PC-3 (cell line): ENCODE data around the gene SH3BP4. TPM values are rescaled to one million over a fixed set of nuclear protein-coding genes. Genes with fewer than 3 reads are reported as not detected.

Experiments
- ATAC-seq: fragments of 200-7000 bp; cut with Tn5 transposase; 2 replicates; pipeline ENCODE4 v1.9.1; 2020; ENCODE audit warnings: mild to moderate bottlenecking, moderate library complexity
- BruUV-seq: library from RNA; stranded (reverse); fragments of 400-500 nt; replicated peaks from 2 replicates; lab custom pipeline; 2021; lab: Mats Ljungman, UMichigan
- CTCF ChIA-PET: fragments of 300-600 bp; sonication (Branson Sonifier 250); formaldehyde crosslinking; loops from one replicate; lab custom pipeline; 2022; ENCODE audit warnings: antibody characterized with exemption; lab: Charles Lee
- POLR2A ChIA-PET: fragments of 300-600 bp; sonication (Branson Sonifier 250); formaldehyde crosslinking; loops from one replicate; lab custom pipeline; 2022; ENCODE audit warnings: antibody characterized with exemption; ENCODE audit not compliant: unreplicated experiment; lab: Charles Lee
- DNase-seq: peaks from one replicate; pipeline ENCODE4 v3.0.0-alpha.2; 2015
- H2AFZ ChIP-seq: fragments of 300-600 bp; sonication (generic); 2 replicates; pipeline ENCODE4 v1.6.0; 2016; ENCODE audit warnings: antibody characterized with exemption, low read length
- H3F3A ChIP-seq: fragments of 300-600 bp; sonication (generic); one replicate; pipeline ENCODE4 v1.6.0; 2017; ENCODE audit warnings: antibody characterized with exemption, low read length, control low read depth, mild to moderate bottlenecking; ENCODE audit not compliant: unreplicated experiment
- H3K27ac ChIP-seq: fragments of 300-600 bp; sonication (generic); 2 replicates; pipeline ENCODE4 v1.5.1; 2016; ENCODE audit warnings: mild to moderate bottlenecking, low read length
- H3K27me3 ChIP-seq: fragments of 300-600 bp; sonication (generic); 2 replicates; pipeline ENCODE4 v1.6.1; 2016; ENCODE audit warnings: low read length, mixed read lengths
- H3K36me3 ChIP-seq: fragments of 300-600 bp; sonication (generic); 2 replicates; pipeline ENCODE4 v1.6.1; 2016; ENCODE audit warnings: low read depth, mixed run types, low read length, mixed read lengths
- H3K4me1 ChIP-seq: fragments of 300-600 bp; sonication (generic); 2 replicates; pipeline ENCODE4 v1.5.1; 2016; ENCODE audit warnings: low read length; ENCODE audit not compliant: insufficient read depth
- H3K4me2 ChIP-seq: fragments of 300-600 bp; sonication (generic); 2 replicates; pipeline ENCODE4 v1.6.0; 2016; ENCODE audit warnings: low read length
- H3K4me3 ChIP-seq: fragments of 300-600 bp; sonication (generic); 2 replicates; pipeline ENCODE4 v1.5.1; 2016; ENCODE audit warnings: mild to moderate bottlenecking, low read length, mixed read lengths
- H3K79me2 ChIP-seq: fragments of 300-600 bp; sonication (generic); 2 replicates; pipeline ENCODE4 v1.6.1; 2017; ENCODE audit warnings: low read length, mixed read lengths
- H3K9ac ChIP-seq: fragments of 300-600 bp; sonication (generic); 2 replicates; pipeline ENCODE4 v1.6.0; 2016; ENCODE audit warnings: mild to moderate bottlenecking, low read length
- H3K9me2 ChIP-seq: fragments of 300-600 bp; sonication (generic); replicated peaks from 2 replicates; pipeline ENCODE4 v1.6.1; 2016; ENCODE audit warnings: mixed run types, low read length, mixed read lengths
- H3K9me3 ChIP-seq: fragments of 300-600 bp; sonication (generic); 2 replicates; pipeline ENCODE4 v1.6.1; 2016; ENCODE audit warnings: low read length, mixed read lengths
- H4K20me1 ChIP-seq: fragments of 300-600 bp; sonication (generic); 2 replicates; pipeline ENCODE4 v1.6.1; 2016; ENCODE audit warnings: low read length, mixed read lengths
- EZH2 ChIP-seq: fragments of 300-600 bp; sonication (generic); IDR thresholded peaks from one replicate; pipeline ENCODE4 v1.6.1; 2017; ENCODE audit warnings: antibody characterized with exemption, mild to moderate bottlenecking, low read length; ENCODE audit not compliant: unreplicated experiment
- EZH2phosphoT487 ChIP-seq: fragments of 300-600 bp; sonication (generic); IDR thresholded peaks from 2 replicates; pipeline ENCODE4 v1.6.1; 2018; ENCODE audit warnings: mild to moderate bottlenecking, antibody characterized with exemption, low read length, borderline replicate concordance
- intact Hi-C: fragments of 100-400 bp; cut with micrococcal nuclease; formaldehyde crosslinking; loops from 2 replicates; pipeline ENCODE4 v1.9.0; 2023
- total RNA-seq: library from RNA; depleted of rRNA; stranded (reverse); fragments of >200 nt; gene quantifications from 2 replicates; pipeline ENCODE4 v1.2.3, GENCODE V29; 2014
- TF ChIP-seq, protein P1 (sequence below): fragments of 300-600 bp; sonication (generic); conservative IDR thresholded peaks from 2 replicates; pipeline ENCODE4 v1.5.1; 2017; ENCODE audit warnings: antibody characterized with exemption, low read depth, mild to moderate bottlenecking, low read length

The SH3BP4 gene
- total RNA-seq, 1 experiment from 2014 or later, result 35.2 TPM

DNA sequence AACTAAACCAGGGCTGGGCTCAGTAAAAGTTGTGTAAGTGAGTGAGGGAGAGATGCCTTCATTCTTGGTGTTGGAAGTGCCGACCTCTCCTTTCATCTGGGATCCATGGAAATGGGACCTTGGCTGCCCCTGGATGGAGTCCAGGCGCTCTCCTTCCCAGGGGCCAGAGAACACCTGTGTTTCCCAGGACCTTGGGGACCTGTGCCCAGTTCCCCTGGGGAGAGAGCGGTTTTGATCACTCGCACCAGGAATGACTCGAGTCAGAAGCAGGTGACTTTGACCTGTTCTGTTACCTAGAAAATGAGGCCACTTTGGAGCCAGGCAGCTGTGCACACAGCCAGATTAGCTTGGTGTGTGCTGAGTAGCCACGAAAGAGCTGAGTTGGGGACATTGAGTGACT lies 97.3 kb downstream of the SH3BP4 start:
- Histone ChIP-seq H2AFZ (no peak overlapping the region), H3K27me3 (no peaks in the 10 kb centered on the region), H4K20me1 (no peaks in the 10 kb centered on the region), H3F3A (no peaks in the 10 kb centered on the region), H3K9ac (no peak overlapping the region), H3K4me2 (no peak overlapping the region), H3K4me1 (peaks cover 14% of the 10 kb centered on the region), H3K9me3 (no peaks in the 10 kb centered on the region), H3K27ac (no peak overlapping the region), H3K9me2 (no peaks in the 10 kb centered on the region), H3K36me3 (peaks cover 10% of the 10 kb centered on the region), H3K79me2 (peaks cover 55% of the 10 kb centered on the region), H3K4me3 (no peak overlapping the region)
- ChIA-PET CTCF (no interaction called here), POLR2A (interaction anchor here (0.5 kb wide), 1 partner anchor 552 kb away, joined by 3 read pairs; the partner anchor contains the start of gene ARL4C)
- intact Hi-C loops, result no loop called here
- ATAC-seq (no peak), DNase-seq (no peak)
- BruUV-seq, result no TSS peak
- TF ChIP-seq EZH2phosphoT487, result no peak
- TF ChIP-seq EZH2, result no peak
- TF ChIP-seq, protein P1, sequence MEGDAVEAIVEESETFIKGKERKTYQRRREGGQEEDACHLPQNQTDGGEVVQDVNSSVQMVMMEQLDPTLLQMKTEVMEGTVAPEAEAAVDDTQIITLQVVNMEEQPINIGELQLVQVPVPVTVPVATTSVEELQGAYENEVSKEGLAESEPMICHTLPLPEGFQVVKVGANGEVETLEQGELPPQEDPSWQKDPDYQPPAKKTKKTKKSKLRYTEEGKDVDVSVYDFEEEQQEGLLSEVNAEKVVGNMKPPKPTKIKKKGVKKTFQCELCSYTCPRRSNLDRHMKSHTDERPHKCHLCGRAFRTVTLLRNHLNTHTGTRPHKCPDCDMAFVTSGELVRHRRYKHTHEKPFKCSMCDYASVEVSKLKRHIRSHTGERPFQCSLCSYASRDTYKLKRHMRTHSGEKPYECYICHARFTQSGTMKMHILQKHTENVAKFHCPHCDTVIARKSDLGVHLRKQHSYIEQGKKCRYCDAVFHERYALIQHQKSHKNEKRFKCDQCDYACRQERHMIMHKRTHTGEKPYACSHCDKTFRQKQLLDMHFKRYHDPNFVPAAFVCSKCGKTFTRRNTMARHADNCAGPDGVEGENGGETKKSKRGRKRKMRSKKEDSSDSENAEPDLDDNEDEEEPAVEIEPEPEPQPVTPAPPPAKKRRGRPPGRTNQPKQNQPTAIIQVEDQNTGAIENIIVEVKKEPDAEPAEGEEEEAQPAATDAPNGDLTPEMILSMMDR, result no peak

DNA sequence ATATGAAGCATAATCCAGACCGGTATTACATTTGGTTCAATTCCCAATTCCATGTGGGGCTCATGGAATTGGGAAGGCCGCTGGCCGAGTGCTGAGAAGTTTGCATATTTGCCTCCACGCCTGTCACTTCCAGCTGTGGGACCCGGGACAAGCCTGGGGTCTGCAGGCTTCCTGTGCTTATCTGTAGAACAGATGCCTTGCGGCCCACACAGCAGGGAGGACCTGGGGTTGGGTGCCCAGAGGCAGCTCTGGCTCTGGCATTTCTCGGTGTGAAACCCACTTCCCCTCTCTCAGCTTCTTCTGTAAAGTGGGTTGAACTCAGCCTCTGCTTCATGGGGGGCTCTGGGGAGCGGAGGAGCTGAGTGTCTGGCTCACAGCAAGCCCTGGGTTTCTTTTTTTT lies 97.9 kb downstream of the SH3BP4 start:
- H3K4me2 ChIP-seq, result no peak overlapping the region
- no peak overlapping the region for H3K4me3 ChIP-seq
- no peaks in the 10 kb centered on the region for H3K9me3 ChIP-seq
- no peak overlapping the region for H3K27ac ChIP-seq
- no peaks in the 10 kb centered on the region for H4K20me1 ChIP-seq
- intact Hi-C loops, result loop anchor here (10.0 kb wide), 1 partner anchor 165 kb away; no protein-coding TSS in a partner anchor
- no peak for TF ChIP-seq EZH2phosphoT487
- no peak for TF ChIP-seq EZH2
- TF ChIP-seq, protein P1, result no peak
- no peaks in the 10 kb centered on the region for H3K27me3 ChIP-seq
- BruUV-seq, result no TSS peak
- DNase-seq (no peak), ATAC-seq (no peak)
- H3K9me2 ChIP-seq, result no peaks in the 10 kb centered on the region
- H3K36me3 ChIP-seq, result peaks cover 16% of the 10 kb centered on the region
- H3F3A ChIP-seq, result no peaks in the 10 kb centered on the region
- CTCF ChIA-PET, result no interaction called here
- POLR2A ChIA-PET, result no interaction called here
- H2AFZ ChIP-seq, result no peak overlapping the region
- H3K9ac ChIP-seq, result no peak overlapping the region
- peaks cover 55% of the 10 kb centered on the region for H3K79me2 ChIP-seq
- H3K4me1 ChIP-seq, result peaks cover 14% of the 10 kb centered on the region

DNA sequence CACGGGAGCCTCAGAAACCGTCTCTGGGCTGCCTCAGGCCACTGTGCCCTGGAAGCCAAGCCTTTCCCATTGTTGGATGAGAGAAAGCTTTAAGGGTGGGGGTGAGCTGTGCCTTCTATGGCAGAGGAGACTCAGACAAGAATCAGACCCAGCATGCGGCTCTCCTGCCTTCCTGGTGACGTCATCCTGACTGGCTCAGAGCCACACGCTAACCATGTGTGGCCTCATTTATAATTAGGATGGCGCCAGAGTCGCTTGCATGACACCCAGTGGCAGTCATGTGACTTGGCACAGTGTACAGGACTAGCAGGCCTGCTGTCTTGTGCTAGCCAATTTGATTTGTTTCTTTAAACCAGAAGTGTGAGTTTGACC lies 99.1 kb downstream of the SH3BP4 start:
- CTCF ChIA-PET, result no interaction called here
- ATAC-seq, result peak; percentile 74
- H3K9me2 ChIP-seq, result no peaks in the 10 kb centered on the region
- H3K27ac ChIP-seq, result peak overlapping the region; percentile 45
- peaks cover 47% of the 10 kb centered on the region for H3K79me2 ChIP-seq
- no peaks in the 10 kb centered on the region for H3F3A ChIP-seq
- H3K4me3 ChIP-seq, result no peak overlapping the region
- peaks cover 8% of the 10 kb centered on the region for H3K4me1 ChIP-seq
- peaks cover 23% of the 10 kb centered on the region for H3K36me3 ChIP-seq
- H2AFZ ChIP-seq, result no peak overlapping the region
- BruUV-seq, result no TSS peak
- POLR2A ChIA-PET, result interaction anchor here (0.6 kb wide), 1 partner anchor 99 kb away, joined by 18 read pairs; the partner anchor contains the start of gene SH3BP4
- DNase-seq, result peak; percentile 80
- no peaks in the 10 kb centered on the region for H4K20me1 ChIP-seq
- no peaks in the 10 kb centered on the region for H3K9me3 ChIP-seq
- TF ChIP-seq EZH2phosphoT487, result no peak
- TF ChIP-seq, protein P1, result peak; percentile 36; the same call in 1 of the 2 replicates
- no peaks in the 10 kb centered on the region for H3K27me3 ChIP-seq
- intact Hi-C loops, result loop anchor here (10.0 kb wide), 1 partner anchor 166 kb away; no protein-coding TSS in a partner anchor
- peak overlapping the region; percentile 1; the same call in 1 of the 2 replicates for H3K4me2 ChIP-seq
- peak overlapping the region; percentile 4; the same call in 1 of the 2 replicates for H3K9ac ChIP-seq
